Measurements from ENCODE around the gene LANCL2.

DNA sequence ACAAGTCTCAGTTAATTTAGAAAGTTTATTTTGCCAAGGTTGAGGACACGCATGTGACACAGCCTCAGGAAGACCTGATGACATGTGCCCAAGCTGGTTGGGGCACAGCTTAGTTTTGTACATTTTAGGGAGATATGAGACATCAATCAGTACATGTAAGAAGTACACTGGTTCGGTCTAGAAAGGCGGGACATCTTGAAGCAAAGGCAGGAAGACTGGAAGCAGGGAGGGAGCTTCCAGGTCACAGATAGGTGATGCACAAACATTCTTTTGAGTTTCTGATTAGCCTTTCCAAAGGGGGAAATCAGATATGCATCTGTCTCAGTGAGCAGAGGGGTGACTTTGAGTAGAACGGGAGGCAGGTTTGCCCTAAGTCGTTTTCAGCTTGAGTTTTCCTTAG lies 29.4 kb upstream of the LANCL2 start:
- TF ChIP-seq, protein P1, sequence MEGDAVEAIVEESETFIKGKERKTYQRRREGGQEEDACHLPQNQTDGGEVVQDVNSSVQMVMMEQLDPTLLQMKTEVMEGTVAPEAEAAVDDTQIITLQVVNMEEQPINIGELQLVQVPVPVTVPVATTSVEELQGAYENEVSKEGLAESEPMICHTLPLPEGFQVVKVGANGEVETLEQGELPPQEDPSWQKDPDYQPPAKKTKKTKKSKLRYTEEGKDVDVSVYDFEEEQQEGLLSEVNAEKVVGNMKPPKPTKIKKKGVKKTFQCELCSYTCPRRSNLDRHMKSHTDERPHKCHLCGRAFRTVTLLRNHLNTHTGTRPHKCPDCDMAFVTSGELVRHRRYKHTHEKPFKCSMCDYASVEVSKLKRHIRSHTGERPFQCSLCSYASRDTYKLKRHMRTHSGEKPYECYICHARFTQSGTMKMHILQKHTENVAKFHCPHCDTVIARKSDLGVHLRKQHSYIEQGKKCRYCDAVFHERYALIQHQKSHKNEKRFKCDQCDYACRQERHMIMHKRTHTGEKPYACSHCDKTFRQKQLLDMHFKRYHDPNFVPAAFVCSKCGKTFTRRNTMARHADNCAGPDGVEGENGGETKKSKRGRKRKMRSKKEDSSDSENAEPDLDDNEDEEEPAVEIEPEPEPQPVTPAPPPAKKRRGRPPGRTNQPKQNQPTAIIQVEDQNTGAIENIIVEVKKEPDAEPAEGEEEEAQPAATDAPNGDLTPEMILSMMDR (IDR thresholded peaks at IDR 0.05) = no peak
- no peak for TF ChIP-seq ZFX (IDR thresholded peaks at IDR 0.05; ENCODE audit: borderline replicate concordance)

All from 22Rv1 (cell line).